HuH-7.5 (cell line): Measurements from ENCODE around the gene PELI2.

Experiments used
- DNase-seq: peaks from one replicate; pipeline ENCODE4 v3.0.0; 2011; ENCODE audit warnings: low spot score

Gene PELI2

GRCh38 chr14:56119201-56119981 lies 1.2 kb downstream of the PELI2 start:
- peak; percentile 21 for DNase-seq

- no peak for DNase-seq
Observed at GRCh38 chr14:56120091-56120691, 2.0 kb downstream of the PELI2 start.

GRCh38 chr14:56121816-56122215 lies 3.6 kb downstream of the PELI2 start:
- DNase-seq = no peak

- DNase-seq = no peak
Observed at GRCh38 chr14:56122301-56122700, 4.1 kb downstream of the PELI2 start.

GRCh38 chr14:56124327-56124726 lies 6.1 kb downstream of the PELI2 start:
- DNase-seq = no peak

- no peak for DNase-seq
Observed at GRCh38 chr14:56125772-56126636, 7.8 kb downstream of the PELI2 start.

GRCh38 chr14:56126637-56126913 lies 8.4 kb downstream of the PELI2 start:
- DNase-seq = no peak

- DNase-seq = no peak
Observed at GRCh38 chr14:56127156-56127555, 8.9 kb downstream of the PELI2 start.

- DNase-seq = no peak
Observed at GRCh38 chr14:56129092-56129491, 10.9 kb downstream of the PELI2 start.

- DNase-seq = no peak
Observed at GRCh38 chr14:56129933-56130332, 11.7 kb downstream of the PELI2 start.

- no peak for DNase-seq
Observed at GRCh38 chr14:56131004-56131864, 13.0 kb downstream of the PELI2 start.

GRCh38 chr14:56131865-56132833 lies 13.9 kb downstream of the PELI2 start:
- no peak for DNase-seq

GRCh38 chr14:56133547-56133946 lies 15.3 kb downstream of the PELI2 start:
- DNase-seq = no peak

- DNase-seq = no peak
Observed at GRCh38 chr14:56135001-56135400, 16.8 kb downstream of the PELI2 start.

GRCh38 chr14:56135668-56136067 lies 17.5 kb downstream of the PELI2 start:
- DNase-seq = no peak

GRCh38 chr14:56136571-56137452 lies 18.6 kb downstream of the PELI2 start:
- DNase-seq = no peak

GRCh38 chr14:56137453-56137807 lies 19.2 kb downstream of the PELI2 start:
- DNase-seq = no peak

- no peak for DNase-seq
Observed at GRCh38 chr14:56137849-56138248, 19.6 kb downstream of the PELI2 start.

GRCh38 chr14:56138928-56139327 lies 20.7 kb downstream of the PELI2 start:
- no peak for DNase-seq

GRCh38 chr14:56142314-56142713 lies 24.1 kb downstream of the PELI2 start:
- no peak for DNase-seq
